ENCODE measurements around the gene KLHL36.
"Not testable (repeated sequence)": the region's sequence is repeated elsewhere in the genome, so short reads cannot be mapped to it uniquely, and the experiment has no call there.

The KLHL36 gene

DNA sequence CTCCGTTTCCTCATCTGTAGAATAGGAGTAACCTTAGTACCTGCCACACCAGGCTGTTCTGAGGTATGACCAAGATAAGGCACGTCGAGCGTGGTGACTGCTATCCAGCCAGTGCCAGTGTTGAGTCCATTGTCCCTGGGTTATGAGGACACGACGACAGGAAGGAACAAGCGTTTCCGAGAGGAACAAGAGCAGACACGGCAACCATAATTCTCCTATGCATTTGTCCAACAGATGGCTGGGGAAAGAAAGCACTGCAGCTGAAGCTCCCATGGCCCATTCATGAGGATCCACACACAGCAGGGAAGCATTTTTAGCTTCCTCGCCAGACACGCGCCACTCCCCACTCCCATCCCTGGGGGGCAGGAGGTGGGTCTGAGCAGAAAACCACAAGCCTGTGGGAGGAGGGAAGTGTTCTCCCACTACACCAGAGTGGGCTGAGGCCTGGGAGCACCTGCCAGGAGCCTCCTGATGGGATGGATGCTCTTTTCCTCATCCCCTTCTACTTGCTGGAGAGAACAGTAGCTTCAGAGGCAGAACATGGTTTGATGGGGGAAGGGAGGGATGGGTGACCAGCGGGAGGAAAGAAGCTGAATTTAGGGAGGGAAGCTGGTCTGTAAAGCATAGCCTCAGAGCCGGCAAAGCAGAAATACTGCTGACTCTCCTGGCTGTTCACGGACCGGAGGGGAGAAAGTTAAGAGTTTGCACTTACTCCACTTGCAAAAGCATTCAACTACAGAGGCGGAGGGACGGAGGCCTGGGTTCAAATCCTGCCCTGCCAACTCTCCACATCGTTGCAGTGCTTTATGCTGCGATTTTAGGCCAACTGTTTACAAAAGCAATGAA, 33.1 kb upstream of the KLHL36 start:
- DNase-seq (ENCODE audit: low read depth, low spot score): no peak

DNA sequence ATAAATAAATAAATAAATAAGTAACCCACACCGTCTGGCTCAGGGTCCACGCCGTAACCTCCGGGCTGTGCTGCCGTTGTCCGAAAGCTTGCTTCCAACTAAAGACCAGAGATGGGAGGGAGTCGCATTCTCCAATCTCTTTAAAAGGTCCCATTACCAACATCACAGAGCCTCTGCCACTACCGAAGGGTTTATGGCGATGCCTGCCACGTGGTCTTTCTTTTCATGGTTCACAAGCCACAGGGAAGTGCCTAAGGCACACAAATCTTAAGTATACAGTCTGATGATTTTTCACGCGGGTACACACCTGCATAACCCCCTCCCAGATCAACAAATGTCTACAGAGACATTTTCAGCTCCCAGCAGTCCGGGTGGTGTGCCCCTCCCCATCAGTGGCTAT, 31.8 kb upstream of the KLHL36 start:
- DNase-seq (ENCODE audit: low read depth, low spot score): no peak

DNA sequence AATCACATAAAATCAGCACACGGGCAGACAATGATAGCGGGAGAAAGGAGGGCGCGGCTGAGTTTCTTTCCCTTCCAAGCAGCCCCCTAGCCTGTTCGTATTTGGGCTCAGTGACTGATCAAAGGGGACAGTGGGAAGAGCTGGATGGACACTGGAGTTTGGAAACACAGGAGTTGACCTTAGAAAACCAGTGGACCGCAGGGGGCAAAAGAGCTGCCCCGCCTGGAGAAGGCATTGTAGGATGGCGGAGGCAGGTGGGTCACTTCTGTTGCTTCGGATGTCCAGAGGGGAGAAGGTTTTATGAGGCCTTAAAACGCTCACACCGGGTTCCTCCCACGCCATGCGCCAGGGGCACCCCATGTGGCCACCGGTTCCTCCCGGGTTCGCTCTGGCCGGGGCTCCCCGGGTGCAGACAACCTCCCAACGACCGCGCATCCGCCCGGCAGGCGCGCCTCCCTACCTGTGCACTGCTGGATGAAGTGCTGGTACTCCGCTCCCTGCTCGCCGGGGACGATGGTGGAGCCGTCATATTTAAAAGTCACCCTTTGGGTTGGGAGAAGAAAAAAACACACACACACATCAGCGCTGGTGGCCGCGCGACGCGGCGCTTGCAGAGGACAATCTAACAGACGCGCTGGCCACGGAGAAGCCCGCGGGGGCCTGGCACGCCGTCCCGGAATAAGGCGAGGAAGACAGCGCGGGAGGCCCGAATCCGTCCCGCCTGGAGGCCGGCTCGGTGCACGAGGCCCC, 31.1 kb upstream of the KLHL36 start:
- no peak for DNase-seq (ENCODE audit: low read depth, low spot score)

DNA sequence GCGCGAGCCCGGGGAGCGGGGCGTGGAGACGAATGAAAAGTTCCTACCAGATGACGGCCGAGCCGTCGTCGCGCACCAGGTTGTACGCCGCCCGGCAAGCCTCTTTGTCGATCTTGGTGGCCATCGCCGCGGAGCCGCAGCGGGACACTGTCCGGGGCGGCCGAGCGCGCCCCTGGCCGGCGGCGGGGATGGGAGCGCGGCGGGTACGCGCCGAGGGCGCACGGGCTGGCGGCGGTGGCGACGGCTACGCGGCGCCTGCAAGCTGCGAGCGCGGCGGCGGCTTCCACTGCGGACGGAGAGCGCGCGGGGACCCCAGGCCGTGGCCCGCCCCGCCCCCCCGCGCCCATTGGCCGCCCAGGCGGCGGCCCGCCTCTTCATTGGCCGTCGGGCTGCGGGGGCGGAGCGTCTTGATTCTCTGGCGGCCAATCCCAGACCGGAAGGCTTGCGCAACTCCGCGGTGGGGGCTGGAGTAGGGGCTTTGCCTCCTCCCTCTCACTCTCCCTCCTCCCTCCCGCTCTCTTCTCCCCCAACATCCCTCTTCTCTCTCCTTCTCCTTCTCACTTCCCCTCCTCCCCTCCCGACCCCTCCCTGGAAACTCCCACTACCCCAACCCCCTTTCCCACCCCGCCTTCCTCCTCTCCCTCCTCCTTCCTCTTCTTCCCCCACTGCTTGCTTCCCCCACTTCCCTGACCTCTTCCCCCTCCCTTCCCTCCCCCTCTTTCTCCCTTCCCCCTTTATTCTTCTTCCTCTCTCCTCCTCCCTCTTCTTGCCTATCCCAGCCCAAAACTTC, 30.3 kb upstream of the KLHL36 start, which contains the start of gene COTL1:
Gene COTL1, minus strand, starts transcription at position 288 of the 790 bp plus-strand sequence. Its CDS starts 164 bp downstream, at position 124.
- DNase-seq (ENCODE audit: low read depth, low spot score): peak; percentile 91

DNA sequence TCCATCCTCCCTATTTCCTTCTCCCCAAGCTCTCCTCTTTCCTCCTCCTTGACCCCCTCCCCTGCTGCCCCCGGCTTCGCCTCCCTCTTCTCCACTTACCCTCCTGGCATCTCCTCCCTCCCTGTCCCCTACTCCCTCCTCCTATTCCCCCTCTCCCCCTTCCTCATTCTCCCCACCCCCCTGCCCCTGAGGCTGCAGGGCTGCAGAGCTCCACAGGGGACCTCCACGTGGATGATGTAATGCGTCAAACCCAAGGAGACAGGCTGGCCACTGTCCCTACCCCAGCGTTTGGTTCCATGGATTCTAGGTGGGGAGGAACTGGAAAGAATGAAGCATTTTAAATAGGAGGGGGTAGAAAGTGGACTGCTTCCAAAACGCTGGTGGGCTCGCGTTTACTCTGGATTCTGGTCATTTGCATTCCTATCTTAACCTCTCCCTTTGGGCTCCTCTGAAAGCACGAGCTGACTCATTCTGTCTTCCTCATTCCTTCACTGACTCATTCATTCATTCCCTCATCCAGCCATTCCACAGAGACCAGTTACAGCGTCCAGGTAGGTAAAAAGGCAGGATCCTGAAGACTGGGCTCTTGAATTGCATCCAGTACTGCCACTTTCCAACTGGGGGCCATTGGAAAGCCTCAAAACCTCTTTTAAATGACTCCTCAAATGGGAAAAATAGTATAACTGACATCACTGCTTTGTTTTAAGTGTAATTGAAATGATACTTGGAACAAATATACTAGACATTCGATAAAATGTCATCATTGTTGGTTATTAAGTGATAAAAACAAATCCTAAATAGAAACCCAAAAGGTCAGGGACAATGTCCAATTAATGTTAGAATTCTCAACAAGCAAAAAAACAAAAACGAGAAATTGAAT, 29.5 kb upstream of the KLHL36 start:
- no peak for DNase-seq (ENCODE audit: low read depth, low spot score)

DNA sequence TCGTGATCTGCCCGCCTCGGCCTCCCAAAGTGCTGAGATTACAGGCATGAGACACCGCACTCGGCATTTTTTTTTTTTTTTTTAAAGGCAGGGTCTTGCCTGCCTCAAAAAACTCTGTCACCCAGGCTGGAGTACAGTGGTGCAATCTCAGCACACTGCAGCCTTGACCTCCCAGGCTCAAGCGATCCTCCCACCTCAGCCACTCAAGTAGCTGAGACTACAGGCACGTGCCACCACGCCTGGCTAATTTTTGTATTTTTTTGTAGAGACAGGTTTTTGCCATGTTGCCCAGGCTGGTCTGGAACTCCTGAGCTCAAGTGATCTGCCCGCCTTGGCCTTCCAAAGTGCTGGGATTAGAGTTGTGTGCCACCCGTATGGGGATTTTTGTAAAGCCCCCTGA, 27.4 kb upstream of the KLHL36 start:
- DNase-seq (ENCODE audit: low read depth, low spot score): not testable (repeated sequence)

DNA sequence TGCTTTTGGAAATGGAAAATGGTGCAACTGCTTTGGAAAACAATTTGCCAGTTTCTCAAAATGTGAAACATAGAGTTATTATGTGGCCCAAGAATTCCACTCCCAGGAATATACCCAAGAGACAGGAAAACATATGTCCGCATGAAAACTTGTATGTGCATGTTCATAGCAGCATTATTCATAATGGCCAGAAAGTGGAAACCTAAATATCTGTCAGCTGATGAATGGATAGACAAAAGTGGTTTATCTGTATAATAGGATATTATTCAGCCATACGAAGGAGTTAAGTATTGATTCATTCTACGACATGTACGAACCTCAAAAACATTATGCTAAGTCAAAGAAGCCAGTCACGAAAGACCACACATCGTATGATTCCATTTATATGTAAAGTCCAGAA, 22.8 kb upstream of the KLHL36 start:
- no peak for DNase-seq (ENCODE audit: low read depth, low spot score)

DNA sequence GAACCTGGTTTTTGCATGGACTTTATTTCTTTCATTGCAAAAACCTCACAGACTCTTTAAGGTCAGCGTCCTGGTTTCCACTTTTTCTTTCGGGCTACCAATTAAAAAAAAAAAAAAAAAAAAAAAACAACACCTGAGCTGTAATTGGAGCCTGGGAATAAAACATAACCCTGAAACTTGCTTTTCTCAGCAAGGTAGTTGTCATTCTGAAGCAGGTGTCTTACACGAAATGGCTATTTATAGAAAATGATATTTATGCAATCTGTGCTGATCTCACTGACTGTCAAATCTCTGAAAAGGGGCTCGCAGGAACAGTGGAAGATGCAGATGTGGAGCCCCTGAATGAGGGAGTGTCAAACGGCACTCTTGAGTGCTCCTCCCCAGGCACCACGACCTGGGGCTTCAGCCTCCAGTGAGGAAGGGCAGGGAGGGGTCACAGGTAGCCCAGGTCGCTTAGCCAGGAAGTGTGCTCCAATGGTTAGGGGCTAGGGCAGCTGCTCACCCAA, 20.0 kb upstream of the KLHL36 start:
- no peak for DNase-seq (ENCODE audit: low read depth, low spot score)

DNA sequence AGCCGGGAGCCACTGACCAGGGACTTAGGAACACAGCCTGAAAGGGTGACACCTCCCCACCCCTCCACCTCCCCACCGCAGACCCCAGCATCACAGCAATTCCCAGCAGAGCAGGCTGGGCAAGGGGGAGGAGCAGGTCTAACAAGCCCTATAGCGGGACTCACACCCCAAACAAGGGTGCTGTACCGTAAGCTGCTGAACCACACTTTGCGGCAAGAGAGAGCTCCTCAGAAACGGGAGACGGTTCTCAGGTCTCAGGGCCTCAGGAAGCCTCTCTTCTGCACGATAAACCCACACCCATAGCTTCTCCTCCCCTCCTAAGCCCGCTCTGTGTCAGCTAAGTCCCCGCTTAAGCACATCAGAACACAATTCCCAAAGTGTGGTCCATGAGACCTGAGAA, 18.7 kb upstream of the KLHL36 start:
- no peak for DNase-seq (ENCODE audit: low read depth, low spot score)

DNA sequence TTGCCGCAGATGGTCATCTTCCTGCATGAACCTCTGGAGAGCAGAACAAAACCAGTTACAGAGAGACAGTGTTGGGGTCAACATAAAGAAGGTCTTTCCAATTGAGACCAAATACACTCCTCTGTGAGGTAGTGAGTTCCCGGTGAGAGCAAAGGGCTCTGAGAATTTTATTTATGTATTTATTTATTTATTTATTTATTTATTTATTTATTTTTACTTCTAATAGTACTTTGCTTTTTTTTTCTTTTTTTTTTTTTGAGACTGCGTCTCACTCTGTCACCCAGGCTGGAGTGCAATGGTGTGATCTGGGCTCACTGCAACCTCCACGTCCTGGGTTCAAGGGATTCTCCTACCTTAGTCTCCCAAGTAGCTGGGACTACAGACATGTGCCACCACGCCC, 18.3 kb upstream of the KLHL36 start:
- no peak for DNase-seq (ENCODE audit: low read depth, low spot score)

DNA sequence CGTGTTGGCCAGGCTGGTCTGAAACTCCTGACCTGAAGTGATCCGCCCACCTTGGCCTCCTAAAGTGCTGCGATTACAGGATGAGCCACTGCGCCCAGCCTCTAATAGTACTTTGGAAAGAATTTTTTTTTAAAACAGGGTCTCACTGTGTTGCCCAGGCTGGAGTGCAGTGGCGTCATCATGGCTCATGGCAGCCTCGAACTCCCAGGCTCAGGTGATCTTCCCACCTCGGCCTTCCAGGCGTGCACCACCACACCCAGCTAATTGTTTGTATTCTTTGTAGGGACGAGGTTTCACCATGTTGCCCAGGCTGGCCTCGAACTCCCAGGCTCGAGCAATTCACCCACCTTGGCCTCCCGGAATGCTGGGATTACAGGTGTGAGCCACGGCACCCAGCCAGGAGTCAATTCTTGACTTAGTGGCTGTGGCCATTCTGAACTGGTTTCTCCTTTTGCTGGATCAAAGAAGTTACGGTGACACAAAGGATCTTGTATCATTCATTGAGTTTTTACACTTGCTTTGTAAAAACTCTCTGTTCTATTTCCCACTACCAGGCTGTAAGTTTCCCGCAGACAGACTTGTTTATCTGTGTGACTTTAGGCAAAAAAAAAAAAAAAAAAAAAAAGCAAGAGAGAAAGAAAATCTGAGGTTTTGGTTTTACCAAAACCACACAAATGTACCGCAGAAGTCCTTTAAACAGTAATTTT, 17.7 kb upstream of the KLHL36 start:
- no peak for DNase-seq (ENCODE audit: low read depth, low spot score)

DNA sequence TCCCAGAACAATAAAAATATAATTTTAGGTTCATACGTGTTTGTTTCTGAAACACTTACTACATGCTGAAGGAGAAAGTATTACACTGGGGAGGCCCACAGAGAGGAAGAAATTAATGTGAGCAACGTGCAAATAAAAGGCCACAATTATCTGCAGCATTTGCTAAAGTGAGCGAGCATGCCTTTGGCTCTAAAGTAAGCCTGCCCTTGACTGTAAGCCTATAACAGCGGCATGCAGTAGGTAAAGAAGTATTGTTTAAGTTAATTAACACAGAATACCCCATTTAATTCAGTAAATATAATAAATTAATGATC, 17.2 kb upstream of the KLHL36 start:
- no peak for DNase-seq (ENCODE audit: low read depth, low spot score)

DNA sequence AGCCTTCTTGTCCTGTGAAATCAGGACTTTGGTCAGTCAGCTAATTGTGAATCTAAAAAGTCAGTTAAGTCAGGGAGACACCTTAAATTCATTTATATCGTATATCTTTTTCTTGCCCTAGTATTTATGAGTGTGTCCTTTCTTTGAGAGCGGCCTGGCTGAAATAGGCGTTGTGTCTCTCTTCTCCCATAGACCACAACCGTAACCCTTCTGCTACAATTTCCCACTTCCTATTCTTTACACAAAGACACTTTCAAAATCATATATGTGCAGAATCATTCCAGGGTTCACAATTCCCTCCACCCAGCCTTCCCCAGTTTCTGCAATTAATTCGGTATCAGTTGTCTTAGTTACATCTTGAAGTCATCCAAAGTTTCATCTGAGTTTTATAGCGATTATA, 16.4 kb upstream of the KLHL36 start:
- no peak for DNase-seq (ENCODE audit: low read depth, low spot score)

DNA sequence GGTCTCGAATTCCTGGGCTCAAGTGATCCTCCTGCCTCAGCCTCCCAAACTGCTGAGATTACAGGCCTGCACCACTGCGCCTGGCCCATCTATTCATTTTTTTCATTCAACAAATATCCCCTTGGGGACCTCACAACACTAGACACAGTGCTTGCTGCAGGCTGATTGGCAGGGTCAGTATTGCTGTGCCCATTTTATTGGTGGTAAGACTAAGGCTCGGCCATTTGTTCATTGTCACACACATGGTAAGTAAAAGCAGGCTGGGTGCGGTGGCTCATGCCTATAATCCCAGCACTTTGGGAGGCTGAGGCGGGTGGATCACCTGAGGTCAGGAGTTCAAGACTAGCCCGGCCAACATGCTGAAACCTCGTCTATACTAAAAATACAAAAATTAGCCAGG, 15.4 kb upstream of the KLHL36 start:
- not testable (repeated sequence) for DNase-seq (ENCODE audit: low read depth, low spot score)

DNA sequence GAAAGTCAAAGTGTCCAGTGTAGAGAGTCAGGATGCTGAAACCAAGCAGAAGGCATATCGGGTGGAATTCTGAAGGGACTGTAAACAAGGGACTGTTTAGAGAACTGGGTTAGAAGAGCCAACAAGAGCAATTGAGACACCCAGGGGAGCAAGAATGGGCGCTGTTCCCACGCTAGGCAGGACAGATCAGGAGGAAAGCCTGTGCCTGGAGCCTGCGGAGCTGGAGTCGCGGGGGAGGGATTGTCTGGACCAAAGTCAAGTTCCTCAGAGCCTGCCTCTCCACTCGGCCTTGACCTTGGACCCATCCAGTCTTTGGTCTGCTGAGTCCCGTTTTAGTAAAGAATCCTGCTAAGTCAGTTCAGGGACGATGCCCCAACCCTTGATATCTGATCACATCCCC, 14.7 kb upstream of the KLHL36 start:
- no peak for DNase-seq (ENCODE audit: low read depth, low spot score)

DNA sequence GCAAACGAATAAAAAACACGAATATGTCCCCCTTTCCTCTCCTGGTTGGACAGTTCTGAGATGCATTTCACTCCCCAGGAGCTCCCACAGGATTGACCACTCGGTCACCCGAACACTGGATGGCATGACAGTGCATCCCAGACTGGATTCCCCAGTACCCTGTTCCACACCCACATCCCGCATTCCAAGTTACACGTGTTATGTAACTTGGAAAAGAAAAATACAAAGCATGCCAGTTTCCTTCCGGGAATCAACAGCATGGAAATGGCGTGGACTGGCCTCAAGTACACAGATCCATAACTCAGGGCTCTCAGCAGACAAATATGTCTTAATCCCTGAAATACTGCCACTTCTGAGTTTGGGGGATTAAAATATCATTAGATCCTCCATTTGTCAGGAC, 12.6 kb upstream of the KLHL36 start:
- no peak for DNase-seq (ENCODE audit: low read depth, low spot score)

DNA sequence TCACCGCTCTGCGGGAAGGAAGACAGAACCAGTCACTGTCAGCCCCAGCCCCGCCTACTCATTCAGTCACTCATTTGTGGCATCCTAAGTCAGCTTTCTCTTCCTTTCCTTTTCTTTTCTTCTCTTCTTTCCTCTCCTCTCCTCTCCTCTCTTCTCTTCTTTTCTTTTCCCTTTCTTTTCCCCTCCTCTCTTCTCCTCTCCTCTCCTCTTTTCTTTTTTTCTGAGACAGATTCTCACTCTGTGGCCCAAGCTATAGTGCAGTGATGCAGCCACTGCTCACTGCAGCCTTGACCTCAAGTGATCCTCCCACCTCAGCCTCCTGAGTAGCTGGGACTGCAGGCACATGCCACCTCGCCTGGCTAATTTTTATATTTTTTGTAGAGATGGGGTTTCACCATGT, 10.6 kb upstream of the KLHL36 start:
- DNase-seq (ENCODE audit: low read depth, low spot score): no peak

DNA sequence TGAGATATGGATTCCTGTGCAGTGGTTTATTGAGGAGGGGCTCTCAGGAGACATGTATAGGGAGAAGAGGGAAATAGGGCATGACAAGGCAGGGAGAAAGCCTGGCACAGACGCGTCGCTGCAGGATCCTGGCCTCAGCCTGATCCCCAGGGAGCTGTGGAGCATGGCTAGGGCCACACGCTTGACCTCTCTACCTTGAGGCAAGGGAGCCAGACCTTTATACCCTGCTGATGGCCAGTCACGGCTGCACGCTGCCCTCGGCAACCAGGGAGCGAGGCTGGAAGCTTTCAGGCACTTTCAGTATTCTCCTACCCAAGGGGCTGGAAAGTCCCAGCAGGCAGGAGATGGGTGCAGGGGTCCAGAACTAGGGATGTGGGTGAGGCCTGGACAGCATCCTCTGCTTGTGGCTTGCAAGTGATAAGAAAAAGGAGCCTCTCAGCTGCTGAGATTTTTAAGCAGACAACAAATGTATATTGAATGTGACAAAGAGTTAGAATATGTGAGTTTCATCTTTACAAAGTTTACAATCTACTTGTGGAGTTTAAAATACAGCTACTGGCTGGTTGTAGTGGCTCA, 10.0 kb upstream of the KLHL36 start:
- no peak for DNase-seq (ENCODE audit: low read depth, low spot score)

DNA sequence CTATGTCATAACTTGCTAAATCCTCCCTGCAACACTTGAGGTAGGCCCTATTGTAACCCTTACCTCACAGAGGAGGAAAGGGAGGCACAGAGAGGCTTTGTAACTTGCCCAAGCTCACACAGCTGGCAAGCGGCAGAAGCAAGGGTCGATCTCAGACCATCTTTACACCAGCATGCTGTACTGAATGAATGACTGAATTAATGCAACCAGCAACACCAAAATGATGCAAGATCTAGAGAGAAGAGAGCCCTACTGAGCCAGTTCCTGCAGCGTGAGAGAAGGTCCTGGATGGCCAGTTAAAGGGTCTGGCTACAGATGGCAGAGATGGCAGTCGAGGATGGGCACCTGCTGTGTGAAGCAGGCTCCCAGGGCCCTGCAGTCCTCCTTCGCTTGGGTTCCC, 8.2 kb upstream of the KLHL36 start:
- no peak for DNase-seq (ENCODE audit: low read depth, low spot score)

All from activated naive CD8-positive, alpha-beta T cell treated with anti-CD3 and anti-CD28 coated beads, Interleukin-2, amount 50 U/mL, for 16 hours (primary cell).